ENCODE results near the gene DKKL1.

DKKL1 gene

GRCh38 chr19:49423985-49424303, 60.3 kb downstream of the DKKL1 start:
- no peak overlapping the region for H3K4me3 ChIP-seq (ENCODE audit: low read depth, low read length)

More at GRCh38 chr19:49423985-49424303, 60.3 kb downstream of the DKKL1 start:
- TF ChIP-seq CTCF (IDR thresholded peaks at IDR 0.05; ENCODE audit: low read depth, low read length), result no peak
